WTC11 (cell line): ENCODE data around the gene ERBB4. TPM values are rescaled to one million over a fixed set of nuclear protein-coding genes. Genes with fewer than 3 reads are reported as not detected.

Experiments used
- ATAC-seq: fragments of 200-7000 bp; cut with Tn5 transposase; 2 replicates; pipeline ENCODE4 v1.10.0; 2021; ENCODE audit warnings: mild to moderate bottlenecking, moderate library complexity
- CTCF ChIA-PET: fragments of 300-600 bp; sonication (Branson Sonifier 250); formaldehyde crosslinking; loops from one replicate; lab custom pipeline; 2021; ENCODE audit warnings: antibody characterized with exemption; lab: Charles Lee
- POLR2A ChIA-PET: fragments of 350-600 bp; sonication (Branson Sonifier 250); formaldehyde crosslinking; loops from one replicate; lab custom pipeline; 2021; ENCODE audit warnings: antibody characterized with exemption; lab: Charles Lee
- DNase-seq: peaks from one replicate; pipeline ENCODE4 v3.0.0; 2021; ENCODE audit warnings: low spot score
- H3K27ac Mint-ChIP-seq: 2 replicates; pipeline ENCODE4 v1.8.0; 2021; ENCODE audit warnings: mixed read lengths
- H3K27me3 Mint-ChIP-seq: 2 replicates; pipeline ENCODE4 v1.8.0; 2021; ENCODE audit warnings: low read depth, mild to moderate bottlenecking, moderate library complexity, mixed read lengths
- H3K36me3 Mint-ChIP-seq: 2 replicates; pipeline ENCODE4 v1.8.0; 2021; ENCODE audit warnings: mixed read lengths
- H3K4me1 Mint-ChIP-seq: 2 replicates; pipeline ENCODE4 v1.8.0; 2022; ENCODE audit warnings: mixed read lengths
- H3K4me3 Mint-ChIP-seq: 2 replicates; pipeline ENCODE4 v1.8.0; 2021; ENCODE audit warnings: mild to moderate bottlenecking, moderate library complexity, mixed read lengths
- H3K9me3 Mint-ChIP-seq: 2 replicates; pipeline ENCODE4 v1.8.0; 2021; ENCODE audit warnings: mixed read lengths
- CBFB ChIP-seq: sonication (generic); formaldehyde crosslinking; IDR thresholded peaks from 2 replicates; pipeline ENCODE4 v1.8.1; 2022; ENCODE audit warnings: mild to moderate bottlenecking, low read depth, missing genetic modification reagents
- ETV6 ChIP-seq: sonication (generic); formaldehyde crosslinking; IDR thresholded peaks from 2 replicates; pipeline ENCODE4 v1.8.1; 2022; ENCODE audit warnings: mild to moderate bottlenecking, missing genetic modification reagents
- GABPB1 ChIP-seq: sonication (generic); formaldehyde crosslinking; IDR thresholded peaks from 2 replicates; pipeline ENCODE4 v1.8.1; 2023; ENCODE audit warnings: mild to moderate bottlenecking, missing genetic modification reagents
- JUN ChIP-seq: sonication (generic); formaldehyde crosslinking; IDR thresholded peaks from 2 replicates; pipeline ENCODE4 v1.8.0; 2023; ENCODE audit warnings: mild to moderate bottlenecking, missing genetic modification reagents
- MXD4 ChIP-seq: fragments of 250-450 bp; sonication (Bioruptor Pico); IDR thresholded peaks from 2 replicates; pipeline ENCODE4 v1.8.0; 2021; ENCODE audit warnings: mild to moderate bottlenecking, moderate library complexity, borderline replicate concordance
- NFATC4 ChIP-seq: fragments of 250-450 bp; sonication (Bioruptor Pico); IDR thresholded peaks from 2 replicates; pipeline ENCODE4 v1.9.0; 2021; ENCODE audit warnings: mild to moderate bottlenecking
- NFYB ChIP-seq: sonication (generic); formaldehyde crosslinking; conservative IDR thresholded peaks from 2 replicates; pipeline ENCODE4 v1.8.0; 2022; ENCODE audit warnings: low read depth, missing genetic modification reagents
- SOX15 ChIP-seq: fragments of 250-450 bp; sonication (Bioruptor Pico); IDR thresholded peaks from 2 replicates; pipeline ENCODE4 v1.9.0; 2021; ENCODE audit warnings: mild to moderate bottlenecking
- STAT6 ChIP-seq: sonication (generic); formaldehyde crosslinking; conservative IDR thresholded peaks from 2 replicates; pipeline ENCODE4 v1.8.1; 2023; ENCODE audit warnings: mild to moderate bottlenecking, low read depth, missing genetic modification reagents, moderate library complexity
- TEAD1 ChIP-seq: sonication (generic); formaldehyde crosslinking; IDR thresholded peaks from 2 replicates; pipeline ENCODE4 v1.8.0; 2022; ENCODE audit warnings: mild to moderate bottlenecking, missing genetic modification reagents
- ZNF317 ChIP-seq: sonication (generic); formaldehyde crosslinking; IDR thresholded peaks from 2 replicates; pipeline ENCODE4 v1.8.1; 2023; ENCODE audit warnings: low read depth, mild to moderate bottlenecking, moderate library complexity, missing genetic modification reagents, borderline replicate concordance
- ZNF396 ChIP-seq: fragments of 250-450 bp; sonication (Bioruptor Pico); IDR thresholded peaks from 2 replicates; pipeline ENCODE4 v1.8.0; 2021; ENCODE audit warnings: mild to moderate bottlenecking, moderate library complexity, borderline replicate concordance
- total RNA-seq: library from RNA; stranded (reverse); gene quantifications from 3 replicates; pipeline ENCODE4 v1.2.3, GENCODE V29; 2021
- TF ChIP-seq, protein P1 (sequence below): sonication (generic); formaldehyde crosslinking; IDR thresholded peaks from 2 replicates; pipeline ENCODE4 v1.8.0; 2022; ENCODE audit warnings: mild to moderate bottlenecking, missing genetic modification reagents
- TF ChIP-seq, protein P2 (sequence below): fragments of 250-450 bp; sonication (Bioruptor Pico); IDR thresholded peaks from 2 replicates; pipeline ENCODE4 v1.9.0; 2021; ENCODE audit warnings: mild to moderate bottlenecking, borderline replicate concordance
- TF ChIP-seq, protein P3 (sequence below): fragments of 250-450 bp; sonication (Bioruptor Pico); IDR thresholded peaks from 2 replicates; pipeline ENCODE4 v1.9.0; 2021; ENCODE audit warnings: moderate library complexity, mild to moderate bottlenecking, inconsistent platforms, borderline replicate concordance
- TF ChIP-seq, protein P4 (sequence below): sonication (generic); formaldehyde crosslinking; IDR thresholded peaks from 2 replicates; pipeline ENCODE4 v1.8.1; 2022; ENCODE audit warnings: low read depth, mild to moderate bottlenecking, moderate library complexity, missing genetic modification reagents, borderline replicate concordance

ERBB4 gene
- total RNA-seq, 1 experiment from 2014 or later: 1.6 TPM

DNA sequence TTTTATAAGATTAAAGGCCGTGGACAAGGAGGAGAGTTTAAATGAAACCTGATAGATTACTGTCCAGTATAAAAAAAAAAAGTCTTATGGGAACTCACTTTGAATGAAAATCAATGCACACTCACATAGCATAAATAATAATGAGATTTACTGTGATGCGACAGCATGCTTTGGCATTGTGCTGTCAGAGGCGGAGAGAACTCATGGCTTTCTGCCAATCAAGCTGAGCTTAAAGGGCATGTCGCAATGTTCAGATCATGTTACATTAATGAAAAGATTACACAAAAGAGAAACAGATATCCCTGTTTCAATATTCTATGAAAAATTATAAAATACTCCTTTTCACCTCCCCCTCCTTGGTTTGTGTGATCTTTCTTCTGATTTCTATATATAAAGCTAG lies 310.8 kb downstream of the ERBB4 start (continued):
- TF ChIP-seq STAT6 (no peak), ZNF317 (CRISPR knock-in tag) (no peak), ZNF396 (CRISPR knock-in tag) (no peak), NFATC4 (CRISPR knock-in tag) (no peak), ETV6 (no peak)
- TF ChIP-seq, protein P1, sequence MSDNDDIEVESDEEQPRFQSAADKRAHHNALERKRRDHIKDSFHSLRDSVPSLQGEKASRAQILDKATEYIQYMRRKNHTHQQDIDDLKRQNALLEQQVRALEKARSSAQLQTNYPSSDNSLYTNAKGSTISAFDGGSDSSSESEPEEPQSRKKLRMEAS (CRISPR knock-in tag): no peak

DNA sequence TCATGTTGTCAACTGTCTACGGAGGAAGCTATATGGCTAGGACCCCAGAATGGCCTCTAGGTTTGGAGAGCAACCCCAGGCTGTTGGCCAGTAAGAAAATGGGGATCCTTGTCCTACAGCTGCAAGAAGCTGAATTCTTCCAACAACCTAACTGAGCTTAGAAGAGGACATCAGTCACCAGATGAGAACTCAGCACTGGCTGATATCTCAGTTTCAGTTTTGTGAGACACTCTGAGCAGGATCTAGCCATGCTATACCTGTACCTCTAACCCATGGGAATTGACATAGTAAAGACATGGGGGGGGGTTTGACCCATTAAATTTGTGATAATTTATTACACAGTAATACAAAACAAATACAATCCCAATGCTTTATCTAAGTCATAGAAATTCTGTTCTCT lies 312.5 kb downstream of the ERBB4 start:
- H3K27me3 Mint-ChIP-seq: no peaks in the 10 kb centered on the region
- no peak for DNase-seq
- H3K27ac Mint-ChIP-seq: no peak overlapping the region
- ChIA-PET POLR2A (no interaction called here), CTCF (no interaction called here)
- H3K36me3 Mint-ChIP-seq: no peaks in the 10 kb centered on the region
- no peaks in the 10 kb centered on the region for H3K9me3 Mint-ChIP-seq
- no peak overlapping the region for H3K4me3 Mint-ChIP-seq
- TF ChIP-seq, protein P2, sequence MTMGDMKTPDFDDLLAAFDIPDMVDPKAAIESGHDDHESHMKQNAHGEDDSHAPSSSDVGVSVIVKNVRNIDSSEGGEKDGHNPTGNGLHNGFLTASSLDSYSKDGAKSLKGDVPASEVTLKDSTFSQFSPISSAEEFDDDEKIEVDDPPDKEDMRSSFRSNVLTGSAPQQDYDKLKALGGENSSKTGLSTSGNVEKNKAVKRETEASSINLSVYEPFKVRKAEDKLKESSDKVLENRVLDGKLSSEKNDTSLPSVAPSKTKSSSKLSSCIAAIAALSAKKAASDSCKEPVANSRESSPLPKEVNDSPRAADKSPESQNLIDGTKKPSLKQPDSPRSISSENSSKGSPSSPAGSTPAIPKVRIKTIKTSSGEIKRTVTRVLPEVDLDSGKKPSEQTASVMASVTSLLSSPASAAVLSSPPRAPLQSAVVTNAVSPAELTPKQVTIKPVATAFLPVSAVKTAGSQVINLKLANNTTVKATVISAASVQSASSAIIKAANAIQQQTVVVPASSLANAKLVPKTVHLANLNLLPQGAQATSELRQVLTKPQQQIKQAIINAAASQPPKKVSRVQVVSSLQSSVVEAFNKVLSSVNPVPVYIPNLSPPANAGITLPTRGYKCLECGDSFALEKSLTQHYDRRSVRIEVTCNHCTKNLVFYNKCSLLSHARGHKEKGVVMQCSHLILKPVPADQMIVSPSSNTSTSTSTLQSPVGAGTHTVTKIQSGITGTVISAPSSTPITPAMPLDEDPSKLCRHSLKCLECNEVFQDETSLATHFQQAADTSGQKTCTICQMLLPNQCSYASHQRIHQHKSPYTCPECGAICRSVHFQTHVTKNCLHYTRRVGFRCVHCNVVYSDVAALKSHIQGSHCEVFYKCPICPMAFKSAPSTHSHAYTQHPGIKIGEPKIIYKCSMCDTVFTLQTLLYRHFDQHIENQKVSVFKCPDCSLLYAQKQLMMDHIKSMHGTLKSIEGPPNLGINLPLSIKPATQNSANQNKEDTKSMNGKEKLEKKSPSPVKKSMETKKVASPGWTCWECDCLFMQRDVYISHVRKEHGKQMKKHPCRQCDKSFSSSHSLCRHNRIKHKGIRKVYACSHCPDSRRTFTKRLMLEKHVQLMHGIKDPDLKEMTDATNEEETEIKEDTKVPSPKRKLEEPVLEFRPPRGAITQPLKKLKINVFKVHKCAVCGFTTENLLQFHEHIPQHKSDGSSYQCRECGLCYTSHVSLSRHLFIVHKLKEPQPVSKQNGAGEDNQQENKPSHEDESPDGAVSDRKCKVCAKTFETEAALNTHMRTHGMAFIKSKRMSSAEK (CRISPR knock-in tag): no peak
- TF ChIP-seq SOX15 (CRISPR knock-in tag) (no peak), NFYB (CRISPR knock-in tag) (no peak), MXD4 (CRISPR knock-in tag) (no peak), STAT6 (no peak), ZNF317 (CRISPR knock-in tag) (no peak), JUN (no peak), GABPB1 (no peak), CBFB (CRISPR knock-in tag) (no peak), TEAD1 (CRISPR knock-in tag) (no peak)
- TF ChIP-seq, protein P3, sequence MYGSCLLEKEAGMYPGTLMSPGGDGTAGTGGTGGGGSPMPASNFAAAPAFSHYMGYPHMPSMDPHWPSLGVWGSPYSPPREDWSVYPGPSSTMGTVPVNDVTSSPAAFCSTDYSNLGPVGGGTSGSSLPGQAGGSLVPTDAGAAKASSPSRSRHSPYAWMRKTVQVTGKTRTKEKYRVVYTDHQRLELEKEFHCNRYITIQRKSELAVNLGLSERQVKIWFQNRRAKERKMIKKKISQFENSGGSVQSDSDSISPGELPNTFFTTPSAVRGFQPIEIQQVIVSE (CRISPR knock-in tag): no peak
- TF ChIP-seq, protein P4, sequence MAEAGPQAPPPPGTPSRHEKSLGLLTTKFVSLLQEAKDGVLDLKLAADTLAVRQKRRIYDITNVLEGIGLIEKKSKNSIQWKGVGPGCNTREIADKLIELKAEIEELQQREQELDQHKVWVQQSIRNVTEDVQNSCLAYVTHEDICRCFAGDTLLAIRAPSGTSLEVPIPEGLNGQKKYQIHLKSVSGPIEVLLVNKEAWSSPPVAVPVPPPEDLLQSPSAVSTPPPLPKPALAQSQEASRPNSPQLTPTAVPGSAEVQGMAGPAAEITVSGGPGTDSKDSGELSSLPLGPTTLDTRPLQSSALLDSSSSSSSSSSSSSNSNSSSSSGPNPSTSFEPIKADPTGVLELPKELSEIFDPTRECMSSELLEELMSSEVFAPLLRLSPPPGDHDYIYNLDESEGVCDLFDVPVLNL (CRISPR knock-in tag): no peak
- H3K4me1 Mint-ChIP-seq: no peaks in the 10 kb centered on the region
- no peak for ATAC-seq
